Measurements from ENCODE around the gene DSG2.

DNA sequence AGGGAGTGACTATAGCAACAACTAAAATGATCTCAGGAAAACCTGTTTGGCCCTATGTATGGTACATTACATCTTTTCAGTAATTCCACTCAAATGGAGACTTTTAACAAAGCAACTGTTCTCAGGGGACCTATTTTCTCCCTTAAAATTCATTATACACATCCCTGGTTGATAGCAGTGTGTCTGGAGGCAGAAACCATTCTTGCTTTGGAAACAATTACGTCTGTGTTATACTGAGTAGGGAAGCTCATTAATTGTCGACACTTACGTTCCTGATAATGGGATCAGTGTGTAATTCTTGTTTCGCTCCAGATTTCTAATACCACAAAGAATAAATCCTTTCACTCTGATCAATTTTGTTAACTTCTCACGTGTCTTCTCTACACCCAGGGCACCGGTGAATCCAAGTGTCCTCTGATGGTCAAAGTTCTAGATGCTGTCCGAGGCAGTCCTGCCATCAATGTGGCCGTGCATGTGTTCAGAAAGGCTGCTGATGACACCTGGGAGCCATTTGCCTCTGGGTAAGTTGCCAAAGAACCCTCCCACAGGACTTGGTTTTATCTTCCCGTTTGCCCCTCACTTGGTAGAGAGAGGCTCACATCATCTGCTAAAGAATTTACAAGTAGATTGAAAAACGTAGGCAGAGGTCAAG, 94.7 kb downstream of the DSG2 start:
- TF ChIP-seq, protein P1, sequence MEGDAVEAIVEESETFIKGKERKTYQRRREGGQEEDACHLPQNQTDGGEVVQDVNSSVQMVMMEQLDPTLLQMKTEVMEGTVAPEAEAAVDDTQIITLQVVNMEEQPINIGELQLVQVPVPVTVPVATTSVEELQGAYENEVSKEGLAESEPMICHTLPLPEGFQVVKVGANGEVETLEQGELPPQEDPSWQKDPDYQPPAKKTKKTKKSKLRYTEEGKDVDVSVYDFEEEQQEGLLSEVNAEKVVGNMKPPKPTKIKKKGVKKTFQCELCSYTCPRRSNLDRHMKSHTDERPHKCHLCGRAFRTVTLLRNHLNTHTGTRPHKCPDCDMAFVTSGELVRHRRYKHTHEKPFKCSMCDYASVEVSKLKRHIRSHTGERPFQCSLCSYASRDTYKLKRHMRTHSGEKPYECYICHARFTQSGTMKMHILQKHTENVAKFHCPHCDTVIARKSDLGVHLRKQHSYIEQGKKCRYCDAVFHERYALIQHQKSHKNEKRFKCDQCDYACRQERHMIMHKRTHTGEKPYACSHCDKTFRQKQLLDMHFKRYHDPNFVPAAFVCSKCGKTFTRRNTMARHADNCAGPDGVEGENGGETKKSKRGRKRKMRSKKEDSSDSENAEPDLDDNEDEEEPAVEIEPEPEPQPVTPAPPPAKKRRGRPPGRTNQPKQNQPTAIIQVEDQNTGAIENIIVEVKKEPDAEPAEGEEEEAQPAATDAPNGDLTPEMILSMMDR (IDR thresholded peaks at IDR 0.05; ENCODE audit: insufficient read depth, low read length), result no peak
- TF ChIP-seq POLR2AphosphoS5 (IDR thresholded peaks at IDR 0.05; ENCODE audit: low read depth) (no peak), REST (IDR thresholded peaks at IDR 0.05; ENCODE audit: insufficient replicate concordance, low read depth) (no peak)
